ENCODE data around the gene MTMR6.

DNA sequence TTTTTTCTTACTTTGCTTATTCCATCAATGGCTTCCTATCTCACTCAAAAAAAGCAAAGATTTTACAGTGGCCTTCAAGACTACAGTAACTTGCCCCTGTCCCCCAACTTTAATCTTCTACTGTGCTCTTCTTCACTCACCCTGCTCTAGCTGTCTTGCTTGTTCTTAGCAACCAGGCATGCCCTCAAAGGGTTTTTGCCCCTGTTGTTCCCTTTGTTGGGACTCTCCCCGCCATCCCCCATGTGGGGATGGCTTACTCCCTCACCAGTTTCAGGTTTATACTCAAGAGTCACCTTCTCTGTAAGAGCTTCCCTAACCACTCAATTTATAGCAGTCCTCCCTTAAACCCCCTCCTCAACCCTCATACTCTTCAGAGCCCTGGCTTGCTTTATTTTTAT lies 5.4 kb downstream of the MTMR6 start:
- TF ChIP-seq, protein P1, sequence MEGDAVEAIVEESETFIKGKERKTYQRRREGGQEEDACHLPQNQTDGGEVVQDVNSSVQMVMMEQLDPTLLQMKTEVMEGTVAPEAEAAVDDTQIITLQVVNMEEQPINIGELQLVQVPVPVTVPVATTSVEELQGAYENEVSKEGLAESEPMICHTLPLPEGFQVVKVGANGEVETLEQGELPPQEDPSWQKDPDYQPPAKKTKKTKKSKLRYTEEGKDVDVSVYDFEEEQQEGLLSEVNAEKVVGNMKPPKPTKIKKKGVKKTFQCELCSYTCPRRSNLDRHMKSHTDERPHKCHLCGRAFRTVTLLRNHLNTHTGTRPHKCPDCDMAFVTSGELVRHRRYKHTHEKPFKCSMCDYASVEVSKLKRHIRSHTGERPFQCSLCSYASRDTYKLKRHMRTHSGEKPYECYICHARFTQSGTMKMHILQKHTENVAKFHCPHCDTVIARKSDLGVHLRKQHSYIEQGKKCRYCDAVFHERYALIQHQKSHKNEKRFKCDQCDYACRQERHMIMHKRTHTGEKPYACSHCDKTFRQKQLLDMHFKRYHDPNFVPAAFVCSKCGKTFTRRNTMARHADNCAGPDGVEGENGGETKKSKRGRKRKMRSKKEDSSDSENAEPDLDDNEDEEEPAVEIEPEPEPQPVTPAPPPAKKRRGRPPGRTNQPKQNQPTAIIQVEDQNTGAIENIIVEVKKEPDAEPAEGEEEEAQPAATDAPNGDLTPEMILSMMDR (conservative IDR thresholded peaks at IDR 0.05; ENCODE audit: low read length): no peak
- TF ChIP-seq EZH2phosphoT487 (IDR thresholded peaks at IDR 0.05; ENCODE audit: borderline replicate concordance, low read depth, low read length): no peak
